ENCODE data around the gene CXXC5. TPM values are rescaled to one million over a fixed set of nuclear protein-coding genes. Genes with fewer than 3 reads are reported as not detected.
A peak's percentile ranks its signal among the peaks of the same experiment; 100 is the strongest.

Gene CXXC5
- total and polyA plus RNA-seq, 9 of the 15 experiments (the other 6 are each of a cell fraction or from before 2014, with no cell fraction given) = 1.9 to 123 (median 45.8) TPM

DNA sequence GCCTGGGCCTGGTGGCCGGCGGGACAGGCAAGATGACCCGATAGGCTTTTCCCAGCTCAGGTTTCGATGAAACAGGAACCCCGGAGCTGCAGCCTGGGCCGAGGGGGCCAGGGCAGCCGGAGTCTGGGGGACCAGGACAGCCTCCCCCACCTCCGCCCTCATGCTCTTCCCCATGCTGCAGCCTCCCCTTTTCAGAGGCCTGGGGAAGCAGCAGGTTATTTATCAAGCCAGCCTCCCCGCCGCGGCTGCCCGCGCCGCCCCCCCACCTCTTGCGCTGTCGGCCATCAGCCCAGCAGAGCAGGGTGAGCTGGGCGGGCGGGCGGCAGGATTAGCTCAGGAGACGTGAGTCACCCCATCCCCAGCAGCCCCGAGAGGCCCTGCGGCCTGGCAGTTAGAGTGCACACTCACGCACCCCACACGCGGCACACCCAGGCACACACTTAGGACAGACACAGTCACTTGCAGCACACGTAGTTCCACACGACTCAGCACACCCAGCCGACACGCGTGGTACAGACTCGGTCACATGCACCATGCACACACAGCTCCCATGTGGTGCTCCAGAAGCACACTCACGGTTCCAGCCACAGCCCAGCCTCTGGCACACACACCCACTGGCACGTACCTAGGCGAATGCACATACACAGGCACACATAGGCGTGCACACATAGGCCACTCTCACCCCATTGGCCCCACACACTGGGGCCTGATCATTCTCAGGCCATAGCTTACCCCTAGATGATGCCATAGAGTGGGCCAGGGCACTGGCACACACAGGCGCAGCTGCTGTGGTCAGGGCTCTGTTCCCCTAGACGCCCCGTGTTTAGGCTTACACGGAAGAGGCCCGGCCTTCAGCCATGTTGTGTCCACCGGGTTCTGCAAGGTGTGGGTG is 13.0 kb downstream of the CXXC5 start (continued):
- TF ChIP-seq, protein P1, sequence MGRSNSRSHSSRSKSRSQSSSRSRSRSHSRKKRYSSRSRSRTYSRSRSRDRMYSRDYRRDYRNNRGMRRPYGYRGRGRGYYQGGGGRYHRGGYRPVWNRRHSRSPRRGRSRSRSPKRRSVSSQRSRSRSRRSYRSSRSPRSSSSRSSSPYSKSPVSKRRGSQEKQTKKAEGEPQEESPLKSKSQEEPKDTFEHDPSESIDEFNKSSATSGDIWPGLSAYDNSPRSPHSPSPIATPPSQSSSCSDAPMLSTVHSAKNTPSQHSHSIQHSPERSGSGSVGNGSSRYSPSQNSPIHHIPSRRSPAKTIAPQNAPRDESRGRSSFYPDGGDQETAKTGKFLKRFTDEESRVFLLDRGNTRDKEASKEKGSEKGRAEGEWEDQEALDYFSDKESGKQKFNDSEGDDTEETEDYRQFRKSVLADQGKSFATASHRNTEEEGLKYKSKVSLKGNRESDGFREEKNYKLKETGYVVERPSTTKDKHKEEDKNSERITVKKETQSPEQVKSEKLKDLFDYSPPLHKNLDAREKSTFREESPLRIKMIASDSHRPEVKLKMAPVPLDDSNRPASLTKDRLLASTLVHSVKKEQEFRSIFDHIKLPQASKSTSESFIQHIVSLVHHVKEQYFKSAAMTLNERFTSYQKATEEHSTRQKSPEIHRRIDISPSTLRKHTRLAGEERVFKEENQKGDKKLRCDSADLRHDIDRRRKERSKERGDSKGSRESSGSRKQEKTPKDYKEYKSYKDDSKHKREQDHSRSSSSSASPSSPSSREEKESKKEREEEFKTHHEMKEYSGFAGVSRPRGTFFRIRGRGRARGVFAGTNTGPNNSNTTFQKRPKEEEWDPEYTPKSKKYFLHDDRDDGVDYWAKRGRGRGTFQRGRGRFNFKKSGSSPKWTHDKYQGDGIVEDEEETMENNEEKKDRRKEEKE (IDR thresholded peaks at IDR 0.05; ENCODE audit: borderline replicate concordance in 1 of 2, control insufficient read depth in 1 of 2, low read depth in 2 of 2, low read length in 1 of 2) = no peak
- TF ChIP-seq ZNF436 (CRISPR knock-in tag; IDR thresholded peaks at IDR 0.05) = no peak
- TF ChIP-seq HNRNPUL1 (IDR thresholded peaks at IDR 0.05; ENCODE audit: low read length) = no peak
- no peak for TF ChIP-seq NR2C2 (CRISPR knock-in tag; IDR thresholded peaks at IDR 0.05)
- 0 out of 2 replicates have a peak, but pooled peaks have one; percentile 44 for TF ChIP-seq NR2C2 (tag; IDR thresholded peaks at IDR 0.05)
- TF ChIP-seq, protein P2, sequence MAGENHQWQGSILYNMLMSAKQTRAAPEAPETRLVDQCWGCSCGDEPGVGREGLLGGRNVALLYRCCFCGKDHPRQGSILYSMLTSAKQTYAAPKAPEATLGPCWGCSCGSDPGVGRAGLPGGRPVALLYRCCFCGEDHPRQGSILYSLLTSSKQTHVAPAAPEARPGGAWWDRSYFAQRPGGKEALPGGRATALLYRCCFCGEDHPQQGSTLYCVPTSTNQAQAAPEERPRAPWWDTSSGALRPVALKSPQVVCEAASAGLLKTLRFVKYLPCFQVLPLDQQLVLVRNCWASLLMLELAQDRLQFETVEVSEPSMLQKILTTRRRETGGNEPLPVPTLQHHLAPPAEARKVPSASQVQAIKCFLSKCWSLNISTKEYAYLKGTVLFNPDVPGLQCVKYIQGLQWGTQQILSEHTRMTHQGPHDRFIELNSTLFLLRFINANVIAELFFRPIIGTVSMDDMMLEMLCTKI (IDR thresholded peaks at IDR 0.05; ENCODE audit: partially characterized antibody) = no peak
- no peak for TF ChIP-seq ZNF354B (CRISPR knock-in tag; IDR thresholded peaks at IDR 0.05)
- TF ChIP-seq EHMT2 (IDR thresholded peaks at IDR 0.05) = no peak
- peak; percentile 69 for TF ChIP-seq MEIS2 (IDR thresholded peaks at IDR 0.05; ENCODE audit: partially characterized antibody)
- TF ChIP-seq, protein P3, sequence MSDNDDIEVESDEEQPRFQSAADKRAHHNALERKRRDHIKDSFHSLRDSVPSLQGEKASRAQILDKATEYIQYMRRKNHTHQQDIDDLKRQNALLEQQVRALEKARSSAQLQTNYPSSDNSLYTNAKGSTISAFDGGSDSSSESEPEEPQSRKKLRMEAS (CRISPR knock-in tag; IDR thresholded peaks at IDR 0.05) = peak; percentile 92
- TF ChIP-seq, protein P4, sequence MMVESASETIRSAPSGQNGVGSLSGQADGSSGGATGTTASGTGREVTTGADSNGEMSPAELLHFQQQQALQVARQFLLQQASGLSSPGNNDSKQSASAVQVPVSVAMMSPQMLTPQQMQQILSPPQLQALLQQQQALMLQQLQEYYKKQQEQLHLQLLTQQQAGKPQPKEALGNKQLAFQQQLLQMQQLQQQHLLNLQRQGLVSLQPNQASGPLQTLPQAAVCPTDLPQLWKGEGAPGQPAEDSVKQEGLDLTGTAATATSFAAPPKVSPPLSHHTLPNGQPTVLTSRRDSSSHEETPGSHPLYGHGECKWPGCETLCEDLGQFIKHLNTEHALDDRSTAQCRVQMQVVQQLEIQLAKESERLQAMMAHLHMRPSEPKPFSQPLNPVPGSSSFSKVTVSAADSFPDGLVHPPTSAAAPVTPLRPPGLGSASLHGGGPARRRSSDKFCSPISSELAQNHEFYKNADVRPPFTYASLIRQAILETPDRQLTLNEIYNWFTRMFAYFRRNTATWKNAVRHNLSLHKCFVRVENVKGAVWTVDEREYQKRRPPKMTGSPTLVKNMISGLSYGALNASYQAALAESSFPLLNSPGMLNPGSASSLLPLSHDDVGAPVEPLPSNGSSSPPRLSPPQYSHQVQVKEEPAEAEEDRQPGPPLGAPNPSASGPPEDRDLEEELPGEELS (CRISPR knock-in tag; IDR thresholded peaks at IDR 0.05; ENCODE audit: borderline replicate concordance) = 0 out of 2 replicates have a peak, but pooled peaks have one; percentile 82
- TF ChIP-seq ZNF507 (tag; conservative IDR thresholded peaks at IDR 0.05) = no peak
- TF ChIP-seq RBFOX2 (IDR thresholded peaks at IDR 0.05; ENCODE audit: low read depth, low read length) = peak; percentile 74
- TF ChIP-seq, protein P5, sequence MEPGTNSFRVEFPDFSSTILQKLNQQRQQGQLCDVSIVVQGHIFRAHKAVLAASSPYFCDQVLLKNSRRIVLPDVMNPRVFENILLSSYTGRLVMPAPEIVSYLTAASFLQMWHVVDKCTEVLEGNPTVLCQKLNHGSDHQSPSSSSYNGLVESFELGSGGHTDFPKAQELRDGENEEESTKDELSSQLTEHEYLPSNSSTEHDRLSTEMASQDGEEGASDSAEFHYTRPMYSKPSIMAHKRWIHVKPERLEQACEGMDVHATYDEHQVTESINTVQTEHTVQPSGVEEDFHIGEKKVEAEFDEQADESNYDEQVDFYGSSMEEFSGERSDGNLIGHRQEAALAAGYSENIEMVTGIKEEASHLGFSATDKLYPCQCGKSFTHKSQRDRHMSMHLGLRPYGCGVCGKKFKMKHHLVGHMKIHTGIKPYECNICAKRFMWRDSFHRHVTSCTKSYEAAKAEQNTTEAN (CRISPR knock-in tag; IDR thresholded peaks at IDR 0.05) = peak; percentile 98
- TF ChIP-seq, protein P6, sequence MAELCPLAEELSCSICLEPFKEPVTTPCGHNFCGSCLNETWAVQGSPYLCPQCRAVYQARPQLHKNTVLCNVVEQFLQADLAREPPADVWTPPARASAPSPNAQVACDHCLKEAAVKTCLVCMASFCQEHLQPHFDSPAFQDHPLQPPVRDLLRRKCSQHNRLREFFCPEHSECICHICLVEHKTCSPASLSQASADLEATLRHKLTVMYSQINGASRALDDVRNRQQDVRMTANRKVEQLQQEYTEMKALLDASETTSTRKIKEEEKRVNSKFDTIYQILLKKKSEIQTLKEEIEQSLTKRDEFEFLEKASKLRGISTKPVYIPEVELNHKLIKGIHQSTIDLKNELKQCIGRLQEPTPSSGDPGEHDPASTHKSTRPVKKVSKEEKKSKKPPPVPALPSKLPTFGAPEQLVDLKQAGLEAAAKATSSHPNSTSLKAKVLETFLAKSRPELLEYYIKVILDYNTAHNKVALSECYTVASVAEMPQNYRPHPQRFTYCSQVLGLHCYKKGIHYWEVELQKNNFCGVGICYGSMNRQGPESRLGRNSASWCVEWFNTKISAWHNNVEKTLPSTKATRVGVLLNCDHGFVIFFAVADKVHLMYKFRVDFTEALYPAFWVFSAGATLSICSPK (IDR thresholded peaks at IDR 0.05; ENCODE audit: borderline replicate concordance) = no peak
- TF ChIP-seq ZSCAN29 (IDR thresholded peaks at IDR 0.05) = no peak
- TF ChIP-seq MCM2 (IDR thresholded peaks at IDR 0.05; ENCODE audit: low read depth) = no peak

Measured in K562 (cell line).